RKO (cell line): ENCODE data around the gene PDP2.
"Not testable (repeated sequence)": the region's sequence is repeated elsewhere in the genome, so short reads cannot be mapped to it uniquely, and the experiment has no call there.

ENCODE experiments used
- DNase-seq: peaks from one replicate; pipeline ENCODE4 v3.0.0-alpha.2; 2016; ENCODE audit warnings: low spot score

PDP2 gene

DNA sequence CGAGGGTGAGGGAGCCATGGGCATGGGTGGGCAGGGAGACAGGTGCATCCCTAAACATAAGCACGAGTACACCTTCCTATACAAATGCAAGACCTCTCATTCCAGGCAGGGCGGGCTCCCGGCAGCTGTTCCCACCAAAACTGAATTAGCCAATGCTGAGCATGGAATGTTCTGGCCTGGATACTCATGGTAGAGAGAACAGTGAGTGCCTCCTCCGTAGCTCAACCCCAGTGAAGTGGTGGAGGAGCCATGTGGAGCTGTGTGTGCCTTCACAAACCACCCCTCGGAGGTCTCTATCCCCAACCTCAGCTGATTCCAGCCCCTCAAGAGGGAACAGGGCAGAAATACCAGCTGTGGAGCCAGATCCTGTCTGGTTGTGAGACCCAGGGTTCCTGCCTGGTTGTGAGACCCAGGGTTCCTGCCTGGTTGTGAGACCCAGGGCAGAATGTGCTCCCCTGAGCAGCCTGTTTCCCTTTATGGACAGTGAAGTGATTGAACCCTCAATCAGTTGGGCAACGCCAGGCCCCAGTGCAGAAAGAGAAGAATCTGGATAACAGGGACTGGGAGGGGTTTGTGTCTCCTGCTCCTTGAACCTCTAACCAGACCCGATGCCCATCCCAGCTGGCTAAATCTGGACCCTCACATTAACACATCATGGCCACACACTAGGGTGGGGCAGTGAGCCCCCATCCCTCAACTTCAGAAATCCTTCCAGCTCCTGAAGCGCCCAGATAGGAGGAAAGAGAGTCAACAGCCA is 40.8 kb downstream of the PDP2 start:
- DNase-seq = no peak

DNA sequence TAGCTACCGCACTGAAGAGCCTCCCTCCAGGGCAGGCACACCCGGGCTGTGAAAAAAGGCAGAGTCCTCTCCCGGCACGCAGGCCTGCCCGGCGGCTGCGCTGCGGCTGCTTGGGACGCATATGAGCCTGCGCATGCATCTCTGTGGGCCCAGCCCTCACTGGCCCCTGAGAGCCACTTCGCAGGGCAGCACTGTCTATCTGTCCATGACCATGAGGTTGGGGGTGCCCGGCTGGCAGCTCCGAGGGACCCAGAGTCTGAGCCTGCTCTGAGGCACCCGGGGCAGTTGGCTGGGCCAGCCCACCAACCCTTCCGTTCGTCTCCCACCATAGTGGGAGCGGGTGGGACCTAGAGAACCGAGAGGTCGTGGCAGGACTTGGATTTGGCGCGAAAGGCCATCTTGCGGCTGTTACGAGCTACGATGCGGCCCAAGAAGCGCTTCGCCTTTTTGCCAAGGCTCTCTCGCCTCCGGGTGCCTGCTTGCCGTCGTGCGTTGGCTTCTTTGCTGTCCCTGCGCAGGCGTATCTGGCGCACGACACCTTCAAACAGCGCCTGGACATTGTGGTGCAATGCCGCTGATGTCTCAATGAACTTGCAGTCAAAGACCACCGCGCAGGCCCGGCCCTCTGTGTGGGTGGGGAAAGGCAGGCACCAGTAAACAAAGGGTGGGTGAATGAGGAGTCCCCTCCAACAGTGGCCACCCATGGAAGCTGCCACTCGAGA is 41.6 kb downstream of the PDP2 start:
- DNase-seq = no peak

DNA sequence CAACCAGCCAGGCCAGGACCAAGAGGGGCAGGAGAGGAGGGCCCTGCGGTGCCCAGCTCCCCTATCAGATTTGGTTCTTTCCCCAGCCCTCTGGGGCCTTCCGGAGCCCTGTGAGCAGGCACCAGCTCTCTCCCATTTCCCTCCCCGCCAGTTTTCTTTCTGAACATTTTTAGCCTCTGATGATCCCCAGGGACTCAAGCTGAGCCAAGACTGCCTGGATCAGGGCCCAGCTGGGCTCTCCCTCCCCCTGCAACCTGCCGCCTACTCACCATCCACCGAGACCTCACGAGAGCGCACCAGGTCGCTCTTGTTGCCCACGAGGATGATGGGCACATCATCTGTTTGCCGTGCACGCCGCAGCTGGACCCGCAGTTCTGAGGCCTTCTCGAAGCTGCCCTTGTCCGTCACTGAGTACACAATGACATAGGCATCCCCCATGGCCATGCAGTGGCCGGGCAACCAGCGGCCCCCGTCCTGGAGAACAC is 43.0 kb downstream of the PDP2 start:
- DNase-seq = no peak

DNA sequence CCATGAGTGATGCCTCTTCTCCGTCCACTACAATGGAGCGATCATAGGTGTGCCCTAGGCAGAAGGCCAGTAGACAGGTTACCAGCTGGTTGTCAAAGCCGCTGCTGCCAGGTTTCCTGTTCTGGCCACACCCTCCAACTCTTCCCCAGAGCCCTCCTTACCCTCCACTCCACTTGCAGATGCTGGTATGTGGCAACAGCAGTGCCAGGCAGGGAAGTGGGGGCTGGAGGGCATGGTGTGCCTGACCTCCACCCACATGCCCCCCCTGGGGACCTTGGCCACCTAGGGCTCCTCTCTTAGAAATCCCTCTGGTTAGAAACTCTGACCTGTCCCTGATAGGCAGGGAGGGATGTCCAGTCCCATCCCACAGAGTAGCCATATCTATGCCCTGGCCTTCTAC is 43.6 kb downstream of the PDP2 start:
- no peak for DNase-seq

DNA sequence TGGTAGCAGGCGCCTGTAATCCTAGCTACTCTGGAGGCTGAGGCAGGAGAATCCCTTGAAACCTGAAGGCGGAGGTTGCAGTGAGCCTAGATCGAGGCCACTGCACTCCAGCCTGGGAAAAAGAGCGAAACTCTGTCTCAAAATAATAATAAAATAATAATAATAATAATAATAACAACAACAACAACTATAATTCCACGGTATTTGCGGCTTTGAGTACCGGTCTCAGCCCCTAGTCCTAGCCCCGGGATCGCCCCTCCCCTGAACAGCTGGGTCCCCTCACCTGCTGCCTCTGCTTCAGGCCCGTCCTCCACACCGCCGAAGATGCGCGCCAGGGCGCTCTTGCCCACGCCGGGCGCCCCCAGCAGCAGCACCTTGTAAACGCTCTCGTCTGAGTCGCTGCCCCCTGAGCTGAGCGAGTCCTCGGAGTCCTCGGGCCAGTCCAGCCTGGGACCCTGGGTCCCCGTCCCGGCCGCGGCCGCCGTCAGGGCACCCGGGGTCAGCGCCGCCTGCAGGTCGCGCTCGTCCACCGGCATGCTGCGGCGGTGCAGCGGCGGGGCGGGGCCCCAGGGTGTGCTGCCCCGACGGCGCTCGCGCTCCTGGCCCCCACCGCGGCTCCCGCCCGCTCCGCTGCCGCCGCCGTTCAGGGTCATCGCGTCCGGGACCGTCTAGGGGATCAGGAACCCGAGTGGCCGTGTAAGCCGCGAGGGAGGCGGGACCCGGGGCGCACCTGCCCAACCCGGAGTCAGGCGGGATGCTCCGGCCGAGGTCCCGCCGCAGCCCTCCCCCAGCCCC is 44.4 kb downstream of the PDP2 start:
- no peak for DNase-seq

DNA sequence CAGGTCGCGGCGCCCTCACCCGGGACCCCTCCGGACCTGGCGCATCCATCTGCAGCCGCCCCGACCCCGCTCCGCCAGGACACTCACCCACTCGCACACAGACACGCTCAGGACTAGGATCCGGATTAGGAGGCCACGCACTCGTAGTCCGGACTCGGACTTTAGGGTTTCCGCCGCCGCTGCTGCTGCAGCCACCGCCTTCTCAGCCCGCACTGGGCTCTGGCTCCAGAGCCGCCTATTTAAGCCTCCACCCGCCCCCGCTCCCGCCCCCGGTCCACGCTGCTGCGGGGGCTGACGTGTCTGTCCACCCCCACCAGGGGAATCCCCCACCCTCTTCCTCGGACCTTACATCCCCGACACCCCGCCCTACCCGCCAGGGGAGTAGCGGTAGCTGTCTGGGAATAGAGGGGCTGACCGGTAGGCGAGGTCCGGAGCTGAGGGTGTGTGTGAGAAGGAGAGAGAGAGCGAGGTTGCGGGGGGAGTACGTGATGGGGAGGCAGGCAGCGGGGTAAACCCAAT is 45.1 kb downstream of the PDP2 start, which contains the start of gene RRAD:
Gene RRAD (minus strand): TSS at position 214 of the 519 bp plus-strand sequence. CDS start 356 bp downstream, outside the sequence.
- DNase-seq = no peak

DNA sequence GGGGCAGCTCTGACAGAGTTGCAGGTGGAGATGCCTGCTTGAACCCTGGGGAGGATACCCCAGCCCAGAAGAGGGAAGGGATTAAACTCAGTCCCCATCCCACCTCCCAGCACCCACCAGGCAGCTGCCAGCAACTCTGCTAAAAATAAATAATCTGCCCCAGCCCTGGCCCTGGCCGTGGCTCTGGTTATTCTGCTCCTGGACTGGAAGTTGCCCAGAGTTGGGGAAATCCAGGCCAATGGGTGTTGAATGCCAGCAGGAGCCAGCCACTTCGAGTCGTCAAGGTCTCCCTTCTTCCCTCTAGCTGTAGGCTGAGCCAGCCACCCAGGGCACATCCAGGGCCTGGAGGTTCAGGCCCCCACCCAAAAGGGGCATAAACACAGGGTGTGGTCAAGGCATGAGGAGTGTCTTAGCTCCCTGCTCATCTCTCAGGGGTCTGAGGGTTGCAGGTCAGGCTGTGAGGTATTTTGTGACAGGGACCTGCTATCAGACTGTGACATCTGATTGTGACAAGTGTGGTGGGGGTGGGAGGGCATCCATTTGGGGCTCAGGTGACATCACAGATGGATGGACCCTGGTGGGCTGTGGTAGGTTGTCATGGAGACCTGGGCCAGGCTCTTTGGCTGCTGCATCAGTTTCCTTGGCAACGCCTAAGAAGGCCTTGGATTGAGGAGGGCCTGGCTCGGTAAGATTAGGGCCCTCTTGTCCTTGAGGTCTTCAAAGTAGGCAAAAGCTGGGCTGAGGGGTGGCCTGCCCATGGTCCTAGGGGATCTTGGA is 46.0 kb downstream of the PDP2 start:
- no peak for DNase-seq

DNA sequence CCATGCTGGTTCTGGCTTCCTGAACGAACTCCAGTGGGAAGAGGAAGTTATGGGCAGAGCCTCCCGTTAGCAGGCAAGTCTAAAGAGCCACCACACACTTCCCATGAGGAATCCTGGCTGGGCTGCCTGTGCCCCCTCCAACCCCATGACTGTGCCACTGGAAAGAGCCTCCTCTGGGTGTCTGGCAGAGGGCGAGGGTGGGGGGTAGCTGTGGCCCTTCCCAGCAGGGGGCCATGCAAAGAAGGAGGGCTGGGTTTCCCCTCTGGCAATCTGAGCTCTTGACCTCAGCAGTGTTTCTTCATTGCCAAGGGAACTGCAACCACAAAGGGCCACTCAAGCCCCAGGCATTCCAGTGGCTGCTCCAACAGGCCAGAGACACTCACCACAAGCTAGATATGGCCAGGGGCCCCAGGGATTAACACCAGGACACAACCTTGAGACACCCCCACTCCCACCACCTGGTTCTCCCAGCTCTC is 46.7 kb downstream of the PDP2 start:
- DNase-seq = peak; percentile 36

DNA sequence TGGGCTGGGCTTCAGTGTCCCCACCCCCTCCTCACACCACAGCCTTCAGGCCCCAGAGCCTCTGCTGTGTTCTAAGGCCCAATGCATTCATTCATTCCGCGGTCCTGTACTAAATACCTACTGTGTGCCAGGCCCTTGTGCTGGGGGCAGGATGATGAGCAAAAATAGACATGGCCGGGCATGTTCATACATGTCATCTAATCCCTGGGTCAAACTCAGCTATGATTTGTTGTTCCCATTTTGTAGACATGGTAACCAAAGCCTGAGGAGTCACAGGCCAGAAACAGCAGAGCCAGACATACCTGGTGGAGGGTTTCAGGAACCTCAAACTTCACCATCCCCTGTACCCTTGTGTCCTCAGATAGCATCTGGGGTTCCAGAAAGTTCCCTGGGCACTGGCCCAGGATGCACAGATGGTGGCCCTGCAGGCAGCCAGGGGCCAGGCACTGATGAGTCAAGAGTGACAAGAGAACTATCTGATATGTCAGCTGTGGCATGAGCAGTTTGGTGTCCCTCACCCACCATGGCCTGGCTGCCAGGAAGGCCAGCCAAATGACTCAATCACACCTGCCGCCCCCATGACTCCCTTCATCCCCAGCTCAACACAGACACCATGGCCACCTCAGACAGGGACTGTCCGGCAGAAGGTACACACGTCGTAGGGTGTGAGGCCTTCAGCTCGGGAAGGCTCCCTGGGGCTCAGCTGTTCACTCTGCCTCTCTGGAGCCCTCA is 47.8 kb downstream of the PDP2 start:
- peak; percentile 55 for DNase-seq

DNA sequence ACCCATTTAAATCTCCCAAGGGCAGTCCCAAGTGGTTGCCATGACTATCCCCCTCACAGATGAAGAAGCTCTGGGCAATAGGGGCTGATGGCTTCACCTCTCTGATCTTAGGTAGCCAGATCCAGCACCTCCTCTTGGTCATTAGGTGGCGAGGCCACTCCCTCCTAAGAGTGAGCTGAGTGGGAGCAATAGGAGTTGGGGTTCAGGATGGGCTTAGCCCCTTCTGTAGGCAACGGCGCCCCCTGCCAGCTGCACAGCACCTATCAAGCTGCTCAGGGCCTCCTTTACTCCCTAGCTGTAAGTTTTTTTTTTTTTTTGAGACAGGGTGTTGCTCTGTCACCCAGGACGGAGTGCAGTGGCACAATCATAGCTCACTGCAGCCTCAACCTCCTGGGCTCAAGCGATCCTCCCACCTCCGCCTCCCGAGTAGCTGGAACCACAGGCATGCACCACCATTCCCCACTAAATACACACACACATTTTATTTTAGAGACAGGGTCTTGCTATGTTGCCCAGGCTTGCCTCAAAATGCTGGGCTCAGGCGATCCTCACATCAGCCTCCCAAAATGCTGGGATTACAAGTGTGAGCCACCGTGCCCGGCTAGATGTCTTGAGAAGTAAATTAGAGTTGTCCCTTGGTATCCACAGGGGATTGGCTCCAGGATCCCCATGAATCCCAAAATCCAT is 48.5 kb downstream of the PDP2 start:
- peak; percentile 46 for DNase-seq

DNA sequence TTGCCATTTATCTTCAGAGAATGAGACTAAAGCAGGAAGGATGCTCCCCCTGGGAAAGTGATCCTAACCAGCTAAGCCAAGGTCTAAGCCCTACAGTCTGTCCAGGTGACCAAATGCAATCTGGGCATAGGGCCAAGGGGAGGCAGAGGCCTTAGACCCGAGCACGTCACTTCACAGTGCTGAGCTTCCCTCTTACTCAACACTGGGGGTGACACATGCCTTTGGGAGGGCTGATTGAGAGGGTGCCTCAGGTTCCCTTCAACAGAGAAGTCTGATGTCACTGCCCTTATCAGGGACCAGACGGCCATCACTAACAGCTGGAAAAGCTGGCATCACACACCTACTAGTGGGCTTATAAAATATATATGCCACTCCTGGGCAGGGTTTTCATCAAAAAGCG is 49.9 kb downstream of the PDP2 start:
- DNase-seq = peak; percentile 82

DNA sequence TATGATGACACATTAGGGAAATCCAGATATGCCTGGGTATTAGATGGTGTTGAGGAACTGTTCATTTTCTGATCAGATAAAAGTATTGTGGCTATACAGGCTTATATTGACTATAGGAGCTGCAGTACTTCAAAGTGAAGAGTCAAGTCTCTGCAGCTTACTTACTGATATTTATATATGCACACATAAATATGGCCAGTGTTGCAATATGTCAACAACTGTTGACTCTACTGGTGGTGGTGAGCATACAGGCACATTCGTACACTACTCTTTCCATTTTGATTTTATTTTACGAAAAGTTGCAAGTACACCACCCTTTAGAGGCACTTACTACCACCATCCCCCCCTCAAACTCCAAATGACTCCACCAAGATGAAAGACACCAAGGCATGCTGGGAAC is 51.4 kb downstream of the PDP2 start:
- no peak for DNase-seq

DNA sequence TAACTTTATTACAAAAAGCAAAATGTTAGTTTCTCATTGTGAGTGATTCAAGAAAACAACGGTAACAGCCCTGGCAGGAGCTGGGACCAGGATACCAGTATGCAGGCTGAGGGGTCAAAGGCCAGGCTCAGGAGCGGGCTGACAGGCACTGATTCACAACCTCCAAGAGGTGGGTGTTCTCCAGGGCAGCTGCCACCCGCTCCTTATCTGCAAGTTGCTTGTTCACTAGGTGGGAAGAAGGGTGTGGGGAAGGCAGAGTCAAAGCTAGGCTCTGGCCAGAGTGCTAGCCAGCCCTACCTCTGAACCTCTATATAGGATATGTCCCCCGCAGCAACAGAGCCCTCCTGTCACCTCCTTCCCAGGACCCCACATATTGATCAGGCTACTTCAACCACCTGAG is 51.8 kb downstream of the PDP2 start:
- DNase-seq = no peak

DNA sequence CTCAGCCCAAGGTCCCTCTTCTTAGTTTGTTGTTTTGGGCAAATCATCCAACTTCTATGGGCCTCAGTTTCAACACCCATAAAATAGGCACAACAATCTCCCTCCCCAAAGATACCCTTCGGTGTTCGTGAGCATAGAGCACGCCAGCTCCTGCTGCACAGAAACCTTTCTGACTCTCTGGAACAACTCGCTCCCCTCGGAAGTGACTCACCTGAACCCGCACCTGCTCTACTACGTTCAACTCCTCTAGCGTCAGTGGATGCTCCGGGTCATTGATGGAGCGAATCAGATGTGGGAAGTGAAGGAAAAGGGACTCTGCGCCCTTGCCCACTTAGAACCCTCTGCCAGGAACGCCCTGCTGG is 53.4 kb downstream of the PDP2 start:
- peak; percentile 75 for DNase-seq

DNA sequence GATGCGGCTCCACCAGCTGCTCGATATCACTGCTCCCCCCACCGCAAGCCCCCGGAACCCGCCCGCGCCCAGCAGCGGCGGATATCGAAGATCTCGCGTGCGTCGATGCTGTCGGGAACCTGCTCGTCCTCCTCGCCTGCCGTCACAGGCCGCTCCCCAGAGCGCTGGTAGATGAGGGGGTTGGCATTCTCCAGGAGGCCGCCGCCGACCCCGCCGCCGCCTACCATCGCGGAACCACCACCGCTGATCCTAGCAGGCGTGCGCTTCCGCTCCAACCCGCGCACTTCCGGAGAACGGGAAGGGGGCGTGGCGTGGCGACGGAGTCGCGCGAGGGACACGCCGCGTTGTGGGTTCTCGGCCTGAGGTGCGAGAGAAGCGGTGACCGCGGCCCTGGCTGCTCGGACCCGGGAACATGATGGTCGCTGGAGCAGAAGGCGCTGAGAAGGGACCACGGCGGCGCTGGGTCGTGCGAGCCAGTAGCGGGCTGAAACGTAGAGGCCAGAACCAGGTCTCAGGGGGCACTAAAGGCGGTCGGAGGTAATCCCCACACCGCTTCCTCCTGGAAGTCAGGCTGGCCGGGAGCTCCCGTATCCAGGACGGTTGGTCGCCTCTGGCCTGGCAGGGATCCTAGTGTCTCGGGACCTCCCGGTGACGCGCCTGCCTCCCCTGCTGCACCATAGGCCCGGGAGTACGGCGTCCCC is 54.0 kb downstream of the PDP2 start, which contains the start of gene CIAO2B:
Gene CIAO2B (minus strand): TSS at position 265 of the 701 bp plus-strand sequence. CDS start 38 bp downstream, at position 227.
- DNase-seq = peak; percentile 81

DNA sequence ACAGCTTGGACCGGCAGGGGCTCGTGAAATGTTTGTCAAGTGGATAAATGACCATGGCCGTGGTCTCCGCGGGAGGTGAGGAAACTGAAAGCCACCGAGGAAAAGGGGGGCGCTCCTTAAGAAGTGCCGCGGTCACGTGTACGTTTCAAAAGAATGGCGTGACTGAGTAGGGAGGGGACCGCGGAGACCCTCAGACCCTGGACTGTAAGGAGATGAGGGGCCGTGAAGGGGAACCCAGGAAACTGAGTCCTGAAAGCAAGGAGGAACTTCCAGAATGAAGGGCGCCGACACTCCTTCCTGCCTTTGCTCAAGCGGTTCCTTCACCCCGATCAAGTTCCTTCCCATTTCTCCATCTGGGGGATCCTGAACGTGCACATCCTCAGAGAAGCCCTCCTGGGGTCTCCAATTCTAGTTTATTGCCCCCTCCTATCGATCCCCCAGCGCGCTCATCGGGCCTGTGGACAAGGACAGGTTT is 54.6 kb downstream of the PDP2 start:
- not testable (repeated sequence) for DNase-seq

DNA sequence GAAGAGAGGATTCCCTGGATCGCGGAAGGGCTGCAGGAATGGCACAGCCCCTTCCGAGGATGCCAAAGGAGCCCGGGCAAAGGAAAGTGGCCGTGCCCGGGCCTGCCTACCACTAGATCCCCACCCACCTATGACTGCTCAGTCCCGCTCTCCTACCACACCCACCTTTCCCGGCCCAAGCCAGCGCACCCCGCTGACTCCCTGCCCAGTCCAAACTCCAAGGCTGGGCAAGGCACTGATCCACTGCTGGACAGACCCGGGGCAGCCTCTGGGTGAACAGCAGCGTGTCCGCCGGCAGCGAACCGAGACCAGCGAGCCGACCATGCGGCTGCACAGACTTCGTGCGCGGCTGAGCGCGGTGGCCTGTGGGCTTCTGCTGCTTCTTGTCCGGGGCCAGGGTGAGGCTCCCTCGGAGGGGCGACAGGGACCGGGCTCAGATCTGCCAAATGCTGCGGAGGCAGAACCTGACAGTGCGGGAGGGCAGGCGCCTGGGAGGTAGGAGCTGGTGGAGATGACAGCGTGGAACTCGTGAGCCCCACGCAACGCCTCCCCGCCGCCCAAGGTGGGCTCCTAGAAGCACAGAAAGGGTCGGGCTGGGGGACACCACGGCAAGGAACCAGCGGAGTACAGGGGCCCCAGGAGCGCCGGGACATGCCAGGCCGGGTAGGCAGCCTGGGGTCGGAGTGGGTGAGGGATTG is 55.1 kb downstream of the PDP2 start, which contains the start of gene CES2:
Gene CES2 (plus strand): TSS at position 203 of the 698 bp plus-strand sequence. CDS start 120 bp downstream, at position 323.
- DNase-seq = peak; percentile 76

DNA sequence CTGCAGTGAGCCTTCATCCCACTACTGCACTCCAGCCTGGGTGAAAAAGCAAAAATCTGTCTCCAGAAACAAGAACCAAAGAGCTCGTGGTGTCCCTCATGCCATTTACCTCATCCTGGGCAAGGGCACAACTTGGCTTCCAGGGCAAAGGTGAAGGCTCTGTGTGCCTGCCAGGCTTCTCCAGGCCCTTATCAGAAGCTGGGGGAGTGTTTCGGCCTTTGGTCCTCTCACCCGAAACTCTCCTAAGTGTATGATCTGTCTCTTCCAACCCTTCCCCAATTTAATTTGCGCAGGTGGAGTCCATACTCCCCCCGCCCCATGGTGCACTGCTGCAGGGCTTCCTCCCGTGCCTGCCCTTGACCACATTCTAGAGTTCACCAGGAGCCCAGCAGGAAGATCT is 56.1 kb downstream of the PDP2 start:
- no peak for DNase-seq
